Uterus (tissue), 2 donors: ENCODE measurements around the gene PCDHAC1.

Experiments
- POLR2A ChIP-seq, 2 donors: fragments of 450-650 bp; IDR thresholded peaks; one replicate each; pipeline ENCODE4 v1.6.1; 2016; ENCODE audit warnings: antibody characterized with exemption in 2 of 2, mild to moderate bottlenecking in 1 of 2, moderate library complexity in 1 of 2
- TF ChIP-seq, protein P1 (sequence below), 4 experiments: fragments of 200-600 bp in 2 of 4; fragments of 450-650 bp in 2 of 4; sonication (generic) in 2 of 4; IDR thresholded peaks; one replicate each; pipeline ENCODE4 v1.5.1; 2016 to 2019; ENCODE audit warnings: antibody characterized with exemption in 4 of 4, mild to moderate bottlenecking in 2 of 4, moderate library complexity in 1 of 4

DNA sequence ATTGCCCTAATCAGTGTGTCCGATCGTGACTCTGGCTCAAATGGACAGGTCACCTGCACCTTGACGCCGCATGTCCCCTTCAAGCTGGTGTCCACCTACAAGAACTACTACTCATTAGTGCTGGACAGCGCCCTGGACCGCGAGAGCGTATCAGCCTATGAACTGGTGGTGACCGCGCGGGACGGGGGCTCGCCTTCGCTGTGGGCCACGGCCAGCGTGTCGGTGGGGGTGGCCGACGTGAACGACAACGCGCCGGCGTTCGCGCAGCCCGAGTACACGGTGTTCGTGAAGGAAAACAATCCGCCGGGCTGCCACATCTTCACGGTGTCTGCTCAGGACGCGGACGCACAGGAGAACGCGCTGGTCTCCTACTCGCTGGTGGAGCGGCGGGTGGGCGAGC is 42.7 kb upstream of the PCDHAC1 start:
- TF ChIP-seq POLR2A (IDR thresholded peaks at IDR 0.05): no peak
- TF ChIP-seq, protein P1, sequence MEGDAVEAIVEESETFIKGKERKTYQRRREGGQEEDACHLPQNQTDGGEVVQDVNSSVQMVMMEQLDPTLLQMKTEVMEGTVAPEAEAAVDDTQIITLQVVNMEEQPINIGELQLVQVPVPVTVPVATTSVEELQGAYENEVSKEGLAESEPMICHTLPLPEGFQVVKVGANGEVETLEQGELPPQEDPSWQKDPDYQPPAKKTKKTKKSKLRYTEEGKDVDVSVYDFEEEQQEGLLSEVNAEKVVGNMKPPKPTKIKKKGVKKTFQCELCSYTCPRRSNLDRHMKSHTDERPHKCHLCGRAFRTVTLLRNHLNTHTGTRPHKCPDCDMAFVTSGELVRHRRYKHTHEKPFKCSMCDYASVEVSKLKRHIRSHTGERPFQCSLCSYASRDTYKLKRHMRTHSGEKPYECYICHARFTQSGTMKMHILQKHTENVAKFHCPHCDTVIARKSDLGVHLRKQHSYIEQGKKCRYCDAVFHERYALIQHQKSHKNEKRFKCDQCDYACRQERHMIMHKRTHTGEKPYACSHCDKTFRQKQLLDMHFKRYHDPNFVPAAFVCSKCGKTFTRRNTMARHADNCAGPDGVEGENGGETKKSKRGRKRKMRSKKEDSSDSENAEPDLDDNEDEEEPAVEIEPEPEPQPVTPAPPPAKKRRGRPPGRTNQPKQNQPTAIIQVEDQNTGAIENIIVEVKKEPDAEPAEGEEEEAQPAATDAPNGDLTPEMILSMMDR (IDR thresholded peaks at IDR 0.05): no peak
